SW 1271 (cell line): ENCODE measurements around the gene MBP.
"Not testable (repeated sequence)": the region's sequence is repeated elsewhere in the genome, so short reads cannot be mapped to it uniquely, and the experiment has no call there.

Experiments used
- DNase-seq, 2 experiments: peaks; one replicate each; lab custom pipeline; 2025; lab: John Stamatoyannopoulos, UW

Gene MBP

GRCh38 chr18:77022556-77022955 is 110.0 kb downstream of the MBP start:
- DNase-seq = no peak

DNA sequence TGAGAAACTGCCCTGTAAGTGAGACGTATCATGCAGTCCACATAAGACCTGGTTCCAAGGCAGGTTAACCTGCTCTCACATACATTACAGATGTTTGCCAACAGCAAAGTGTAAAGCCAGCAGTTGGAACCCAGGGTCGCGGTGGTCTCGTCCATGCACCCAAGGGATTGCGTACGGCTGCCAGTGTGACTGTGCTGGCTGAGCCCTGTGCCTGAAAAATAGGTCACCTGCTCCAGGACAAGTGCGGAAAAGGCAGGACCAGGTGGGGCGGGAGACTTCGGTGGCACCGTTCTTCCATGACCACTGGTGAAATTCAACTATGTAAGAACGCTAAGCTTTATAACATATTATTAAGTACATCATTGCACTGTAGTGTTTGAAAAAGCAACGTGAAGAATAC is 110.5 kb downstream of the MBP start:
- no peak for DNase-seq

DNA sequence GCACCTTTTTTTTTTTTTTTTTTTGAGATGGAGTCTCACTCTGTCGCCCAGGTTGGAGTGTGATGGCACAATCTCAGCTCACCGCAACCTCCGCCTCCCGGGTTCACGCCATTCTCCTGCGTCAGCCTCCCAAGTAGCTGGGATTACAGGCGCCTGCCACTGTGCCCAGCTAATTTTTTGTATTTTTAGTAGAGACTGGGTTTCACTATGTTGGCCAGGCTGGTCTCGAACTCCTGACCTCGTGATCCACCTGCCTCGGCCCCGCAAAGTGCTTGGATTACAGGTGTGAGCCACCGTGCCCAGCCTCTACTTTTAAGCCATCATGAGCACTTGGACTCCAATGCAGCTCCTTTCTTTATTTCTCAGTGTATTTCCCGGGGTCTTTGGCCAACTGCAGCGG is 111.1 kb downstream of the MBP start:
- not testable (repeated sequence) for DNase-seq

- no peak for DNase-seq
These were observed 111.5 kb downstream of the MBP start for GRCh38 chr18:77021075-77021474.

GRCh38 chr18:77020561-77020960 is 112.0 kb downstream of the MBP start:
- no peak for DNase-seq

- DNase-seq = no peak
These were observed 112.9 kb downstream of the MBP start for GRCh38 chr18:77019641-77020040.

GRCh38 chr18:77018650-77019049 is 113.9 kb downstream of the MBP start:
- not testable (repeated sequence) for DNase-seq

GRCh38 chr18:77017355-77017754 is 115.2 kb downstream of the MBP start:
- no peak for DNase-seq

- no peak for DNase-seq
These were observed 115.6 kb downstream of the MBP start for GRCh38 chr18:77016936-77017335.

DNA sequence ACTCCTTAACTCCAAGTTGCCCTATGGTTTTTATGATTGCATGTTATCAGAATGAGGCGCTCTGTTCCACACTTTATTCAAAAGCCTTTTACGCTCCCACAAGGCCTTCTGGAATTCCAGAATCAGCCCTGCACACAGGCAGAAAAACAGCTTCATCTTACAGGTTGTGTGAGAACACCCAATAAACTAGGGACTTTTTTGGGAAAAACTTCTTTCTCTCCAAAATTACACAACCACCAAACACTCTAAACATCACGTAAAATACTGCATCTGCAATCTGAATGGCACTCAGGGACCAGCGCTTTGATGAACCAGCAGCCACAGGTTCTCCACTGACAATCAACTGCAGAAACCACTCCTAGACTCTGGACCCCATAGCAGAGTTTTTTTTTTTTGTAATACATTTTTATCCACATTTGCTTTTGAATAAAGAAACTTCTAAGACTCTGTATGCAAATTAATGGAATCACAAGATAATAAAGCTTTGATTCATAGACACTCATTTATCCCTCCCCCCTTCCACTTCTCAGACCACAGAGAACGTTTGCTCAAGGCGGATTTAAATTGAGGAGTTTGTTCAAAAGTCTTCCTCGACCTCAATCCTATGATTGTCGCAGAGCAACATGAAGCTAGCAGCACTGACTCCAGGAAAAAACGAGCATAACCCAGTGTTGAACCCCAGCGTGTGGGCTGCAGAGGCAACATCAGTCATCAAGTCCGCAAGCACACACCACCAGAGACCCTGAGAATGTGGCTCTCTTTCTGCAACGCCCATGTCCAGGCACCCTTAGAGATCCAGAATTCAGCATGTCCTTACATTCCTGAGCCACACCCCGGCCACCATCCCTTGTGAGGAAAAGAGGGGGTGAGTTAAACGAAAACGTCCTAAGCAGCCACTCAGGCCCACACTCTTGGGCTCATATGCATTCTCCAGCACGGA is 116.5 kb downstream of the MBP start:
- no peak for DNase-seq

DNA sequence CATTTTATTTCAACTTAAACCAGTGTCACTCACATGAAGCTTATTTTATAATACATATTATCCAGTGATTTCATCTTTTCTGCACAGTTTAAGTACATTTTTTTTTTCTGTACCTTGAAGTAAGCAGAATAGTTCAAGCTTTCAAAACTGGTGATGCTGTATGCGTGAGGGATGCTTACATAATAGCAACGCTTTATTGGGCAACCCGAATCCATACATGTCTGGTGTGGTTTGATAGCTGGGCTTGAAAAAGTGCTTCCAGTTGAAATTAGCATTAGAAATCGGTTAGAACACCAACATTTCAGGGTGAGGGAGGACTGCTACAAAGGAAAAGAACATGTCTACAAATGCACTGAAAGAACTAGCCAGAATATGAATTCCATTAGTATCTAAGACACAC is 117.4 kb downstream of the MBP start:
- DNase-seq = no peak

- no peak for DNase-seq
These were observed 118.0 kb downstream of the MBP start for GRCh38 chr18:77014538-77014937.

GRCh38 chr18:77013811-77014521 is 118.6 kb downstream of the MBP start:
- DNase-seq = no peak

DNA sequence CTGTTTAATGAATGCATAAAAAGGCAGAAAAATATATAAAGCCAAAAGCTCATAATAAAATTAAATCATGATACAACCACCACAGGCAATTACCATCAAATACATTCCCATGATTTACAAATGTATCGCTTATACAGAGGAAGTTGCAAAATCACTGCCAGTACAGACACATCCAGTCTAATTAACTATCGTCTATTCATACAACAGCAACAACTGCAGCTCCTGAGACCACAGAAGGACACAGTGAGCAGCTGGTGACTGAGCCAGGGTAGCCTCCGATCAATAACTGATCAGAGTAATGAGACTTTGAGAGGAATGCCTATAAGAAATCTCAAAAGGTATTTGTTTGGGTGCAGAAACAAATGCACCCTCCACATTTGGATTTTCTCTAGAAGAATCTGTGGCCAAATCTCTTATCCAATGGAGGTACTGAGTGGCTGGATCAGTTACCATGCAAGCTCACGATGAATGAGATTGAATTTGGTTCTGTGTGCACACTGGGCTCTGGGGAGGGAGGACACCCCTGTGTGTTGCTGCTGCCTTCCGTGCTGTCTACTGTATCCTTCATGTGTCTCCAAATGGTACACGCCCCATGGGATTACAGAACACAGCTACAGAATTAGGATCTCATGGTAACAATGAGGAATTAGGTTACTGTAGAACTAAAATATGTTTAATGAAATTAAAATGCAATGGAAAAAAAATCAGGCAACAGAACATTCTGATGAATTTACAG is 119.6 kb downstream of the MBP start:
- DNase-seq = no peak

- DNase-seq = no peak
These were observed 120.5 kb downstream of the MBP start for GRCh38 chr18:77012120-77012519.

GRCh38 chr18:77009675-77010074 is 122.9 kb downstream of the MBP start:
- DNase-seq = no peak

GRCh38 chr18:77008576-77009315 is 123.8 kb downstream of the MBP start:
- DNase-seq = no peak

DNA sequence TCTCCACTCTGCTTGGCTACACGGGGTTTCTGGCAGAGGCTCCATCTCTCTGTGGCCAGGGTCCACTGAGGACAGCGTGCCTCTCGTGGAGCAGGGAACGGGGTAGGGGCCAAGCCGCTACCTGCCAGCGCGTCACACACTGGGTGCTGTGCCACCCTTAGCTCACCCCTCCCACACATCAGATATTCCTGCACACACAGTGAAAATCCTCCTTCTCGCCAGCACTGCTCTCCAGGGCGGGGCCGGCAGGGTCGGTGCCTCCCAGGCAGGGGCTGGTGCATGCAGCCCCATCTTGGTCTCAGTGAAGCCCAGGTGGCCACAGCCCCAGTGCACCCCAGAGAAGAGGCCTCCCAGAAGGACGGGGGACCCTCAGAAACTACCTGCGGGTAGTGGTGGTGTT is 124.6 kb downstream of the MBP start:
- DNase-seq = no peak

- no peak for DNase-seq
These were observed 125.3 kb downstream of the MBP start for GRCh38 chr18:77007251-77007650.

DNA sequence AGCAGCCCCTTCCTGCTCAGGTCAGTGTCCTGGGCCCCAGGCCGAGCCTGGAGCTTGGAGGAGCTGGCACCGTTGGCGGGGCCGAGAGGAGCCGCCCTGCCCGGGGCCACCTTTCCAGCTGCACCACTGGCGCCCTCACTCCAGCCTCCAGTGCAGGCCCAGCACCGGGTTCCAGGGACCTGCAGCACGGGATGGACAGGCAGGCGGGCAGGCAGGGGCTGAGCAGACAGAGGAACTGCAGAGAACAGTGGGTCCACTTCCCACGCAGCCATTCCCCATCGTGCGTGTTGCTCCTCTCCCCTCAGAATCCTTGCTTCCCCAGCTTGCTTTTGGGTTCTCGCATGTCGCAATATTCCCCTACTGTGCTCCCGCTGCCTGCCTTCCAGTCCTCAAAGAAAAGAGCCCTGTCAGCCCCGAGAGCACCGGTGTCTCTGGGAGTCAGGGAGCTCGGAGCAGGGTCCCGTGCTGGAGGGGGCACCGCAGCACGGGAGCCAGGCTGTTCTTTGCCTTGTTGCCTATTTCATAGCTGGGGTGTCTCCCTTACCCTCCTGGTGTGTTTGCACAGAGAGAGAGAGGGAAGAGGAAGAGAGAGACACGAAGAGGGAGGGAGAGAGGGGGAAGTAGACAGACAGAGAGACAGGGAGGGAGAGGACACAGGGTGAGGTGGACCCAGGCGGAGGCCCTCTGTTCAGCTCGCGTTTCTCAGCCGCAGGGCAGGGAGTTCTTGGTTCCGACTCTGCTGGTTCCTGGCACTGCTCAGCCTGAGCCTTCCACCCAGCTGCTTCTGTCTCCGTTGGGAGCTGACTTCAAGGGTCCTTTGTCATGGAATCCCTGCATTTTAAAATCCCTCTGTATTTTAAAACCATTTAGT is 126.0 kb downstream of the MBP start:
- DNase-seq = no peak

- no peak for DNase-seq
These were observed 126.9 kb downstream of the MBP start for GRCh38 chr18:77005651-77006195.
